Adipocyte (in vitro differentiated cells): ENCODE data around the gene ATAD3B.
"Not testable (repeated sequence)": the region's sequence is repeated elsewhere in the genome, so short reads cannot be mapped to it uniquely, and the experiment has no call there.

Experiments
- DNase-seq: peaks from one replicate; pipeline ENCODE4 v3.0.0-alpha.2; 2015; ENCODE audit warnings: low read depth
- H3K27me3 ChIP-seq: replicated peaks from 2 replicates; pipeline ENCODE4 v1.7.0; 2013; ENCODE audit warnings: mild to moderate bottlenecking, low read length, moderate library complexity; ENCODE audit not compliant: control insufficient read depth, insufficient read depth
- H3K36me3 ChIP-seq: 2 replicates; pipeline ENCODE4 v1.7.0; 2013; ENCODE audit warnings: low read length, mild to moderate bottlenecking, moderate library complexity; ENCODE audit not compliant: control insufficient read depth, insufficient read depth, severe bottlenecking
- H3K4me1 ChIP-seq: 2 replicates; pipeline ENCODE4 v1.7.0; 2013; ENCODE audit warnings: mild to moderate bottlenecking, low read length, moderate library complexity; ENCODE audit not compliant: control insufficient read depth, insufficient read depth
- H3K4me3 ChIP-seq: 2 replicates; pipeline ENCODE4 v1.7.0; 2013; ENCODE audit warnings: mild to moderate bottlenecking, low read length, moderate library complexity
- H3K9ac ChIP-seq: 2 replicates; pipeline ENCODE4 v1.7.0; 2013; ENCODE audit warnings: mild to moderate bottlenecking, low read length, moderate library complexity
- H3K9me3 ChIP-seq: 2 replicates; pipeline ENCODE4 v1.7.0; 2013; ENCODE audit warnings: mild to moderate bottlenecking, low read length, moderate library complexity; ENCODE audit not compliant: control insufficient read depth

Gene ATAD3B

GRCh38 chr1:1487701-1488100 lies 16.1 kb downstream of the ATAD3B start:
- Histone ChIP-seq H3K9me3 (no peaks in the 10 kb centered on the region), H3K27me3 (no peaks in the 10 kb centered on the region), H3K4me3 (no peak overlapping the region), H3K36me3 (peaks cover 66% of the 10 kb centered on the region), H3K4me1 (no peaks in the 10 kb centered on the region), H3K9ac (no peak overlapping the region)
- DNase-seq = no peak

GRCh38 chr1:1489231-1489630 lies 17.7 kb downstream of the ATAD3B start:
- Histone ChIP-seq H3K36me3 (peaks cover 63% of the 10 kb centered on the region), H3K9me3 (no peaks in the 10 kb centered on the region), H3K4me3 (no peak overlapping the region), H3K27me3 (no peaks in the 10 kb centered on the region), H3K9ac (no peak overlapping the region), H3K4me1 (no peaks in the 10 kb centered on the region)
- no peak for DNase-seq

- Histone ChIP-seq H3K4me3 (no peak overlapping the region), H3K9me3 (no peaks in the 10 kb centered on the region), H3K27me3 (no peaks in the 10 kb centered on the region), H3K4me1 (no peaks in the 10 kb centered on the region), H3K36me3 (peaks cover 62% of the 10 kb centered on the region), H3K9ac (no peak overlapping the region)
- no peak for DNase-seq
Measured at GRCh38 chr1:1489861-1490260, 18.3 kb downstream of the ATAD3B start.

- Histone ChIP-seq H3K36me3 (peaks cover 67% of the 10 kb centered on the region), H3K27me3 (no peaks in the 10 kb centered on the region), H3K9ac (no peak overlapping the region), H3K4me3 (no peak overlapping the region), H3K4me1 (no peaks in the 10 kb centered on the region), H3K9me3 (no peaks in the 10 kb centered on the region)
- no peak for DNase-seq
Measured at GRCh38 chr1:1490633-1491230, 19.2 kb downstream of the ATAD3B start.

- no peak overlapping the region for H3K9ac ChIP-seq
- no peaks in the 10 kb centered on the region for H3K9me3 ChIP-seq
- H3K27me3 ChIP-seq = no peaks in the 10 kb centered on the region
- peaks cover 72% of the 10 kb centered on the region for H3K36me3 ChIP-seq
- H3K4me3 ChIP-seq = no peak overlapping the region
- no peaks in the 10 kb centered on the region for H3K4me1 ChIP-seq
- no peak for DNase-seq
Measured at GRCh38 chr1:1491601-1492000, 20.0 kb downstream of the ATAD3B start.

- not testable (repeated sequence) for H3K9me3 ChIP-seq, H3K27me3 ChIP-seq, H3K4me1 ChIP-seq, H3K9ac ChIP-seq, H3K4me3 ChIP-seq, DNase-seq
- peaks cover 52% of the 10 kb centered on the region for H3K36me3 ChIP-seq
Measured at GRCh38 chr1:1494311-1494710, 22.7 kb downstream of the ATAD3B start.

- not testable (repeated sequence) for H3K9me3 ChIP-seq, H3K4me3 ChIP-seq, DNase-seq, H3K9ac ChIP-seq, H3K27me3 ChIP-seq, H3K4me1 ChIP-seq
- H3K36me3 ChIP-seq = peaks cover 41% of the 10 kb centered on the region
Measured at GRCh38 chr1:1495461-1495975, 24.0 kb downstream of the ATAD3B start.

- not testable (repeated sequence) for H3K9me3 ChIP-seq, H3K36me3 ChIP-seq, H3K27me3 ChIP-seq, H3K4me1 ChIP-seq, H3K9ac ChIP-seq, H3K4me3 ChIP-seq
- peak; percentile 18 for DNase-seq
Measured at GRCh38 chr1:1504777-1505365, 33.3 kb downstream of the ATAD3B start.

GRCh38 chr1:1505366-1505798 lies 33.8 kb downstream of the ATAD3B start:
- H3K27me3 ChIP-seq, H3K36me3 ChIP-seq, DNase-seq, H3K9me3 ChIP-seq, H3K4me3 ChIP-seq, H3K4me1 ChIP-seq: not testable (repeated sequence)
- peak overlapping the region; percentile 63 for H3K9ac ChIP-seq

GRCh38 chr1:1505801-1506200 lies 34.2 kb downstream of the ATAD3B start:
- H3K9me3 ChIP-seq, H3K4me3 ChIP-seq, H3K36me3 ChIP-seq, H3K27me3 ChIP-seq, DNase-seq, H3K4me1 ChIP-seq: not testable (repeated sequence)
- H3K9ac ChIP-seq = peak overlapping the region; percentile 63

- no peak for DNase-seq
- H3K4me1 ChIP-seq = peaks cover 10% of the 10 kb centered on the region
- H3K27me3 ChIP-seq = no peaks in the 10 kb centered on the region
- H3K4me3 ChIP-seq = no peak overlapping the region
- H3K9ac ChIP-seq = no peak overlapping the region
- no peaks in the 10 kb centered on the region for H3K36me3 ChIP-seq
- H3K9me3 ChIP-seq = no peaks in the 10 kb centered on the region
Measured at GRCh38 chr1:1507305-1507704, 35.7 kb downstream of the ATAD3B start.
